C4-2B (cell line): ENCODE results near the gene TXN2.
A peak's percentile ranks its signal among the peaks of the same experiment; 100 is the strongest.

ENCODE experiments used
- H3K27ac ChIP-seq: fragments of 450-650 bp; 2 replicates; pipeline ENCODE4 v1.5.1; 2017
- CTCF ChIP-seq: fragments of 450-650 bp; conservative IDR thresholded peaks from 2 replicates; pipeline ENCODE4 v1.5.1; 2017; ENCODE audit warnings: mild to moderate bottlenecking
- ZFX ChIP-seq: fragments of 450-650 bp; IDR thresholded peaks from 2 replicates; pipeline ENCODE4 v1.6.1; 2017

Gene TXN2

GRCh38 chr22:36478966-36479365, 2.5 kb downstream of the TXN2 start:
- no peak overlapping the region for H3K27ac ChIP-seq
- TF ChIP-seq ZFX (no peak), CTCF (no peak)

- H3K27ac ChIP-seq = no peak overlapping the region
- no peak for TF ChIP-seq ZFX
- no peak for TF ChIP-seq CTCF
Observed at GRCh38 chr22:36475341-36475740, 6.1 kb downstream of the TXN2 start.

GRCh38 chr22:36472689-36473088, 8.8 kb downstream of the TXN2 start:
- no peak for TF ChIP-seq CTCF
- no peak for TF ChIP-seq ZFX
- H3K27ac ChIP-seq = no peak overlapping the region

- H3K27ac ChIP-seq = no peak overlapping the region
- TF ChIP-seq CTCF (no peak), ZFX (no peak)
Observed at GRCh38 chr22:36471341-36471821, 10.1 kb downstream of the TXN2 start.

- no peak overlapping the region for H3K27ac ChIP-seq
- TF ChIP-seq ZFX (no peak), CTCF (no peak)
Observed at GRCh38 chr22:36470994-36471331, 10.5 kb downstream of the TXN2 start.

- H3K27ac ChIP-seq = peak overlapping the region; percentile 29
- TF ChIP-seq ZFX = no peak
- peak; percentile 98 for TF ChIP-seq CTCF
Observed at GRCh38 chr22:36470162-36470993, 11.1 kb downstream of the TXN2 start.

GRCh38 chr22:36469094-36469710, 12.2 kb downstream of the TXN2 start:
- TF ChIP-seq CTCF (no peak), ZFX (no peak)
- H3K27ac ChIP-seq = no peak overlapping the region; the same call in 1 of the 2 replicates
